NCI-H187 (cell line): ENCODE results near the gene LTBP3.

Source experiments
- DNase-seq, 2 experiments: peaks; one replicate each; lab custom pipeline; 2025; lab: John Stamatoyannopoulos, UW

The LTBP3 gene

GRCh38 chr11:65553301-65554001, 4.7 kb downstream of the LTBP3 start:
- DNase-seq = peak; percentile 27 to 48

GRCh38 chr11:65552388-65552951, 5.7 kb downstream of the LTBP3 start:
- DNase-seq = no peak

DNA sequence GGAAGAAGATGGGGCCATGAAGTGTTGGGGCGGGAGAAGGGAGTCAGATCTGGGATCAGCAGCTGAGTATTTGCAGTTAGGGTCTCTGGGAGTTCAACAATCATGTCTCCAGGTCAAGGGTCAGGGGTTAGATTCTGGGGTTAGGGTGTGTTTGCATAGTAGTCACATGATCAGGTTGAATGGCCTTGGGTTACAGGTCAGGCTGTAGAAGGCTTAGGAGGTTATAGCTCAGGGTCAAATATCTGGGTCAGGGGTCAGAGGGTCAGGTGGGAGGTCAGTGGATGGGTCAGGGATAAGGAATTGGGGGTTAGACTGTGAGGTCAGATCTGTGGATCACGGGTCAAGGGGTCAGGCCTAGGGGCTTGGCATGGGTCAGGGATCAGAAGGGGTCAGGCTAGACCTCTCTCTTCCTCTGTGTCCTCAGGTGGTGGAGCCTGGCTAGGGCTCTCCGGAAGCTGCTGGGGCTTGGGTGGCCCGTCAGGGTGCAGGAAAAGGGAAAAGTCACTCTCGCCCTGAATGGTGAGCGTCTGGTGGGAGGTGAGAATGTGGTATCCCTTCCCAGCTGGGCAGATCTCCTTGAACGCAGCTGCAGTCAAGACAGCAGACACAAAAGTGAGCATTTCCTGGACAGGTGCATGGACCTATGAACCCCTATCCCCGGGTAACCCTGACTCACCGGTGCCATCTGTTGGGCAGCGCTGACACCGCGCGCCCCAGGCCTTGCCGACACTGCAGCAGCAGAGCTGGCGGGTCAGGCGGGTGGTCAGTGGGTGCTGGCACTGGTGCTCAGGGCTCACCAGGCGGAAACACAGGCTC, 6.4 kb downstream of the LTBP3 start:
- peak; percentile 40 to 52 for DNase-seq

DNA sequence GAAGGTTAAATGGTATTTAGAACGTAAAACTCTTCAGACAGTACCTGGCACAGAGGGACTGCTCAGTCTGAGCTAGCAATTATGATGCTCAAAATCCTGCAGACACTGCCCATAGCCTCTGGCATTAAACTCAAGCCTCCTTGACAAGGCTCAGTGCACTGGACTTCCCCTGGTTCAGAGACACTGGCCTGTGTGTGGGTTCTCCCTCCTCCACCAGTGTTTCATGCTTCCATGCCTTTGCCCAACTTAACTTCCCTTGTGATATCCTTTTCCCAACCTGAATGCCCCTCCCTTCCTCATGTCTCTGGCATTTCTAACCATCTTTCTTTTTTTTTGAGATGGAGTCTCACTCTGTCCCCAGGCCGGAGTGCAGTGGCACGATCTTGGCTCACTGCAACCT, 9.1 kb downstream of the LTBP3 start:
- no peak for DNase-seq

- no peak for DNase-seq
These were observed 9.8 kb downstream of the LTBP3 start for GRCh38 chr11:65548395-65548794.

DNA sequence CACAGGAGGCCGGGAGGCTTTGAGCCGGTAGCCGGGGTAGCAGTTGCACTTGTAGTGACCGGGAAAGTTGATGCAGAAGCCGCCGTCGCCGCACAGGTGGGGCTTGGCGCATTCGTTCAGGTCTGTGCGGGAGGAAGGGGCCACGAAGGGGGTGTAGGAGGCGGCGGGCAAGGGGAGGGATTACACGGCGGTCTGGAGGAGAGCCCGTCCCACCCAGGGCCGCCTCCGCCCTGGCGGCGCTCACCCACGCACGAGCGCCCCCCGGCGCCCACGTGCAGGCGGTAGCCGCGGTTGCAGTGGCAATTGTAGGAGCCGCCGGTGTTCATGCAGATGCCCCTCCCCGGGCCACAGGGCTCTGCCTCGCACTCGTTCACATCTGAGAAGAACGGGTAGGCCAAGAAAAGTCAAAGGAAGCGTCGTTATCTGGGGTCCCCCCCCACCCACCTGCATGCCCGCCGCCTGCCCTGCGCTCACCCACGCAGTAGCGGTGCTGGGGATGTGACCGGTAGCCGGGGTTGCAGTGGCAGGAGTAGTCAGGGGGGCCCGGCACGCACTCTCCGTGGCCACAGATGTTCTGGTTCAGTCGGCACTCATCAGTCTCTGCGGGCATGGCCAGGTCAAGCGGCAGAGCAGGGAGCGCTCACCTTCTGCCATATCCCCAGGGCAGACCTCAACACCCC, 10.6 kb downstream of the LTBP3 start:
- no peak for DNase-seq

DNA sequence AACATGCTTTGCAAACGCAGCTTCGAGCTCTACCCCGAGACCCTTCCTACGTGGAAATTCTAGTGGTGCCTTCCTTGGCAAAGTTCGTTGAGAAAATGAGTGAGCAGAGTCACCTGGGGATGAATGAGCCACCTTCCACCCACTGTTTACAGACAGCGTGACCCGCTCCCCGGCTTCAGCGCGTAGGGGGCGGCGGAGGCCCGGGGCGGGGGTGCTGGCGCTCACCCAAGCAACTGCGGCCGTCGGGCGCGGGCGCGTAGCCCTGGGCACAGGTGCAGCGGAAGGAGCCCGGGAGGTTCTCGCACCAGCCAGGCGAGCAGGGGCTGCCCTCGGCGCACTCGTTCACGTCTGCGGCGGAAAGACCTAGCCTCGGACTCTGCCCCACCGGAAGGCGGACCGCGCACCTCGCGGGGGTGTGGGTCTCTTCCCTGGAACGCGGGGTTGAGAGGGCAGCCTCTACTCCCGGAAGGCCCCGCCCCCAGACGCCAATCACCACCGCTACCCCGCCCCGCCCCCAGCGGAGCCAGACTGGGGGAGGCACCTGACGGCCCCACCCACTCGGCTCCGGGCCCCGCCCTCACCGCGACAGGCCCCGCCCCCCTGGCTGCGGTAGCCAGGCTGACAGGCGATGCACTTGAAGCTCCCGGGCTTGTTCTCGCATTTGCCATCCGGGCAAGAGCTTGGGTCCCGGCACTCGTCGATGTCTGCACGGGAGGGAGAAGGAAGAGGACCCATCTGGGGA, 11.8 kb downstream of the LTBP3 start:
- peak; percentile 78 to 93 for DNase-seq

DNA sequence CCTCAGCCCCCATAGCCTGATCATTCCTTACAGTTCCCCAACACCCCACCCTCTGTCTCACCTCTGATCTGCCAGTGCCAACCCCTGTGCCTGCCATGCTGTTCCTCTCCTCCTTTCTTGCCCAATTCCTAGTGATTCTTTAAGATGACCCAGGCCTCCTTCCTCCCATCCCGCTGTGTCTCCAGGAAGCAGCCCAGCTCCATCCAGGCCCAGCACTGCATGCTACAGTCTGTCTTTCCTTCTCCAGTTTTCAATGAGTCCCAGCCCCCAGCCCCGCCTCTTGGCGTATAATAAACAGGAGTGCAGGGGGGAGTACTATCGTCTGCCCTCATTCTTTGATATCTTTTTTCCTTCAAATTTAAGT, 12.3 kb downstream of the LTBP3 start:
- DNase-seq = no peak

- DNase-seq = no peak
These were observed 15.3 kb downstream of the LTBP3 start for GRCh38 chr11:65542738-65543390.

GRCh38 chr11:65541093-65541982, 16.8 kb downstream of the LTBP3 start:
- DNase-seq = no peak

- DNase-seq = peak; percentile 83 to 84
These were observed 17.7 kb downstream of the LTBP3 start for GRCh38 chr11:65540290-65541092.

GRCh38 chr11:65539744-65540289, 18.3 kb downstream of the LTBP3 start:
- DNase-seq = peak in 1 of 2 experiments; percentile 45

- no peak for DNase-seq
These were observed 19.0 kb downstream of the LTBP3 start for GRCh38 chr11:65538915-65539743.

DNA sequence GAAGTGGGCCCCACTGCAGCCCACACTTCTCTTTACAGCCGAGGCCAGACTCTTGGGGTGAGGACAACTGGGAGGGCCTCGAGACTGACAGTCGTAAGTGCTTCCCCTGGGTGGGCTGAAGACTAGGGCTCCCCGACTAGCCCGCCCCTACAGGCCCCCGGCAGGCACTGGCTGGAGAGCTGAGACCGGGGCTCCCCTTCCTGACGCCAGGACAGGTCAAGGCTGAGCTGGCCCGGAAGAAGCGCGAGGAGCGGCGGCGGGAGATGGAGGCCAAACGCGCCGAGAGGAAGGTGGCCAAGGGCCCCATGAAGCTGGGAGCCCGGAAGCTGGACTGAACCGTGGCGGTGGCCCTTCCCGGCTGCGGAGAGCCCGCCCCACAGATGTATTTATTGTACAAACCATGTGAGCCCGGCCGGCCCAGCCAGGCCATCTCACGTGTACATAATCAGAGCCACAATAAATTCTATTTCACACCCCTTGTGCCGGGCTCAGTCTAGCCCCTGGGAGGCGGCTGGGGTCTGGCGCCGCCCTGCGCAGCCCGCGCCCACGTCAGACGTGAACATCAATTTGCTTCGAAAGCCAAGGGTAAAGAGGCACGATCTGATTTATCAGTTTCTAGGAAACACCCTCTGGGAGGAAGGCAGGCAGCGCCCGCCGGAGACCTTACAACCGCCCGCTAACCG, 19.8 kb downstream of the LTBP3 start:
- DNase-seq = no peak

- no peak for DNase-seq
These were observed 20.4 kb downstream of the LTBP3 start for GRCh38 chr11:65537620-65538231.

DNA sequence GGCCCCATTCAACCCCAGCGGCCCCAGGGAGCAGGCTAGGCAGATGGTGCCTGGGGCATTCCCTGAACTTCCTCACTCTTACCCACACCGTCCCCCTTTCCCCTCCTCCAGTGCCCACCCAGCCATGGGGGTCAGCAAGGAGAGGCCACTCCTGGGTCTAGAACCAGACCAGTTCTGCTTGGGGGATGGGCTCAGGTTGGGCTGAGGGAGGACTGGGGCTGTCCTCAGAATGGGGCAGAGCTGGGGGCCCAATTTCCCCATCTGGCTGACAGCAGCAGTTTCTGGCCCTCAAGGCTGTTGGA, 20.9 kb downstream of the LTBP3 start:
- no peak for DNase-seq
